Liver (tissue), 9 donors: ENCODE data around the gene TANGO6. TPM values are rescaled to one million over a fixed set of nuclear protein-coding genes. Genes with fewer than 3 reads are reported as not detected.

ENCODE experiments used
- DNase-seq: peaks from one replicate; pipeline ENCODE4 v3.0.0-alpha.2; 2017; ENCODE audit warnings: low spot score
- H3K27ac ChIP-seq, 2 donors: one replicate each; pipeline ENCODE4 v1.7.0; 2013; ENCODE audit warnings: inconsistent platforms in 2 of 2, low read length in 2 of 2, control low read depth in 1 of 2, low read depth in 1 of 2, mild to moderate bottlenecking in 1 of 2
- H3K27me3 ChIP-seq, 4 donors: one replicate each; pipeline versions ENCODE4 v1.6.1 to v1.7.0; 2013; ENCODE audit warnings: low read length in 3 of 4, inconsistent platforms in 1 of 4, mild to moderate bottlenecking in 1 of 4, moderate library complexity in 1 of 4; ENCODE audit not compliant: control insufficient read depth in 4 of 4, insufficient read depth in 4 of 4
- H3K36me3 ChIP-seq, 4 donors: one replicate each; pipeline versions ENCODE4 v1.6.1 to v1.7.0; 2013; ENCODE audit warnings: low read length in 3 of 4, mild to moderate bottlenecking in 3 of 4, low read depth in 1 of 4, moderate library complexity in 1 of 4; ENCODE audit not compliant: control insufficient read depth in 4 of 4, insufficient read depth in 3 of 4
- H3K4me1 ChIP-seq, 4 donors: one replicate each; pipeline versions ENCODE4 v1.6.1 to v1.7.0; 2013; ENCODE audit warnings: low read length in 3 of 4, mild to moderate bottlenecking in 3 of 4, moderate library complexity in 1 of 4; ENCODE audit not compliant: control insufficient read depth in 4 of 4, insufficient read depth in 4 of 4
- H3K4me3 ChIP-seq, 3 donors: one replicate each; pipeline versions ENCODE4 v1.6.1 to v1.7.0; 2013; ENCODE audit warnings: low read length in 3 of 3, control low read depth in 1 of 3, low read depth in 1 of 3, mild to moderate bottlenecking in 1 of 3
- H3K9ac ChIP-seq, 2 donors: one replicate each; pipeline ENCODE4 v1.7.0; 2013; ENCODE audit warnings: low read length in 2 of 2, mild to moderate bottlenecking in 2 of 2, moderate library complexity in 2 of 2, control low read depth in 1 of 2, low read depth in 1 of 2
- H3K9me3 ChIP-seq, 4 donors: one replicate each; pipeline versions ENCODE4 v1.6.1 to v1.7.0; 2013; ENCODE audit warnings: low read length in 3 of 4; ENCODE audit not compliant: control insufficient read depth in 4 of 4
- ATF3 ChIP-seq: IDR thresholded peaks from 2 replicates; pipeline ENCODE4 v1.6.1; 2016; ENCODE audit warnings: antibody characterized with exemption
- EGR1 ChIP-seq, 2 donors: IDR thresholded peaks; 2 replicates each; pipeline ENCODE4 v1.6.1; 2016 to 2018; ENCODE audit warnings: antibody characterized with exemption in 2 of 2, low read depth in 2 of 2
- FOXA1 ChIP-seq: IDR thresholded peaks from 2 replicates; pipeline ENCODE4 v1.6.1; 2016; ENCODE audit warnings: antibody characterized with exemption
- FOXA2 ChIP-seq: IDR thresholded peaks from 2 replicates; pipeline ENCODE4 v1.6.1; 2016; ENCODE audit warnings: antibody characterized with exemption
- GABPA ChIP-seq, 2 donors: IDR thresholded peaks in 1 of 2; conservative IDR thresholded peaks in 1 of 2; 2 replicates each; pipeline ENCODE4 v1.6.1; 2016; ENCODE audit warnings: antibody characterized with exemption in 2 of 2, mild to moderate bottlenecking in 1 of 2, moderate library complexity in 1 of 2
- HNF4A ChIP-seq, 2 donors: conservative IDR thresholded peaks; 2 replicates each; pipeline ENCODE4 v1.6.1; 2016; ENCODE audit warnings: antibody characterized with exemption in 2 of 2, mild to moderate bottlenecking in 2 of 2
- HNF4G ChIP-seq: IDR thresholded peaks from 2 replicates; pipeline ENCODE4 v1.6.1; 2016; ENCODE audit warnings: antibody characterized with exemption
- JUND ChIP-seq, 2 donors: IDR thresholded peaks; 2 replicates each; pipeline ENCODE4 v1.6.1; 2016; ENCODE audit warnings: antibody characterized with exemption in 2 of 2
- MAX ChIP-seq: IDR thresholded peaks from 2 replicates; pipeline ENCODE4 v1.6.1; 2016; ENCODE audit warnings: antibody characterized with exemption
- NR2F2 ChIP-seq: IDR thresholded peaks from 2 replicates; pipeline ENCODE4 v1.6.1; 2016; ENCODE audit warnings: antibody characterized with exemption
- RAD21 ChIP-seq, 2 donors: IDR thresholded peaks; 2 replicates each; pipeline ENCODE4 v1.6.1; 2016; ENCODE audit warnings: antibody characterized with exemption in 2 of 2, mild to moderate bottlenecking in 2 of 2
- REST ChIP-seq: IDR thresholded peaks from 2 replicates; pipeline ENCODE4 v1.6.1; 2016; ENCODE audit warnings: antibody characterized with exemption, mild to moderate bottlenecking
- RXRA ChIP-seq, 2 donors: IDR thresholded peaks; 2 replicates each; pipeline ENCODE4 v1.6.1; 2017 to 2018; ENCODE audit warnings: antibody characterized with exemption in 2 of 2, mild to moderate bottlenecking in 1 of 2
- SP1 ChIP-seq: IDR thresholded peaks from 2 replicates; pipeline ENCODE4 v1.6.1; 2018; ENCODE audit warnings: antibody characterized with exemption, mild to moderate bottlenecking
- TAF1 ChIP-seq: conservative IDR thresholded peaks from 2 replicates; pipeline ENCODE4 v1.6.1; 2016; ENCODE audit warnings: antibody characterized with exemption, mild to moderate bottlenecking
- ZBTB33 ChIP-seq: IDR thresholded peaks from 2 replicates; pipeline ENCODE4 v1.6.1; 2016; ENCODE audit warnings: antibody characterized with exemption
- WGBS: extraction: QIAGEN DNeasy Blood & Tissue Kit; methylation state at CpG from one replicate; pipeline ENCODE4 v1.1.7; 2013; 5-methylcytosine and 5-hydroxymethylcytosine counted together
- polyA plus RNA-seq, 2 donors: library from polyadenylated mRNA; stranded (reverse) in 1 of 2; unstranded in 1 of 2; fragments of 200-250 nt in 1 of 2; fragments of >200 nt in 1 of 2; fragmentation: Nextera tagmentation in 1 of 2; extraction: Ambion mirVana in 1 of 2; gene quantifications; one replicate each; pipeline versions ENCODE4 v1.2.1 to v1.2.3, GENCODE V29; 2013 to 2015
- total RNA-seq, 2 donors: library from RNA; depleted of rRNA; stranded (reverse); fragments of >200 nt; gene quantifications; one replicate each; pipeline ENCODE4 v1.2.3, GENCODE V29; 2014
- donor health status: healthy.
- donor health status: healthy.
- donor health status: healthy.
- donor health status: healthy.
- donor health status: healthy.

Gene TANGO6
- total and polyA plus RNA-seq, 4 donors, result 6.8 to 40.6 (median 10.5) TPM

GRCh38 chr16:68873635-68874471 lies 30.5 kb downstream of the TANGO6 start:
- 46% methylated on average over 7 of the region's 7 CpGs for WGBS
- Histone ChIP-seq H3K9me3 (no peaks in the 10 kb centered on the region), H3K9ac (no peak overlapping the region), H3K27me3 (no peaks in the 10 kb centered on the region), H3K27ac (peak overlapping the region in 1 of 2 donors; percentile 3), H3K4me1 (peaks cover 2 to 10% (median 7%) of the 10 kb centered on the region in 4 donors), H3K4me3 (no peak overlapping the region), H3K36me3 (peaks cover 5 to 9% (median 6%) of the 10 kb centered on the region in 4 donors)
- TF ChIP-seq SP1 (peak; percentile 21), HNF4A (conservative IDR thresholded peaks at IDR 0.05) (peak; percentile 48 to 59), EGR1 (IDR thresholded peaks at IDR 0.05; ENCODE audit: low read depth in 2 of 2) (no peak), JUND (IDR thresholded peaks at IDR 0.05) (no peak), MAX (no peak)
- DNase-seq, result no peak

- Histone ChIP-seq H3K27me3 (no peaks in the 10 kb centered on the region), H3K27ac (no peak overlapping the region), H3K9me3 (no peaks in the 10 kb centered on the region), H3K9ac (no peak overlapping the region), H3K4me1 (peaks cover 2 to 10% (median 7%) of the 10 kb centered on the region in 4 donors), H3K36me3 (peaks cover 5 to 12% (median 8%) of the 10 kb centered on the region in 4 donors), H3K4me3 (no peak overlapping the region)
- TF ChIP-seq SP1, result no peak
- no peak for TF ChIP-seq GABPA (IDR thresholded peaks at IDR 0.05 in 1 of 2, conservative IDR thresholded peaks at IDR 0.05 in 1 of 2)
- no peak for TF ChIP-seq NR2F2
- TF ChIP-seq FOXA2, result no peak
- TF ChIP-seq HNF4A (conservative IDR thresholded peaks at IDR 0.05), result no peak
- no peak for TF ChIP-seq RXRA (IDR thresholded peaks at IDR 0.05)
- no peak for TF ChIP-seq ATF3
- TF ChIP-seq HNF4G, result no peak
- no peak for TF ChIP-seq JUND (IDR thresholded peaks at IDR 0.05)
- no peak for DNase-seq
- WGBS, result 92% methylated on average over 4 of the region's 4 CpGs
Observed at GRCh38 chr16:68875871-68876270, 32.5 kb downstream of the TANGO6 start.

GRCh38 chr16:68883685-68884084 lies 40.4 kb downstream of the TANGO6 start:
- 96% methylated on average over 6 of the region's 6 CpGs for WGBS
- H3K4me1 ChIP-seq, result peaks cover 0 to 10% (median 5%) of the 10 kb centered on the region in 4 donors
- no peak overlapping the region for H3K27ac ChIP-seq
- TF ChIP-seq TAF1 (no peak), EGR1 (IDR thresholded peaks at IDR 0.05; ENCODE audit: low read depth in 2 of 2) (no peak), ZBTB33 (no peak), RAD21 (IDR thresholded peaks at IDR 0.05) (no peak), REST (no peak), FOXA1 (no peak)
- H3K9me3 ChIP-seq, result no peaks in the 10 kb centered on the region
- no peaks in the 10 kb centered on the region for H3K27me3 ChIP-seq
- peaks cover 2 to 7% (median 4%) of the 10 kb centered on the region in 4 donors for H3K36me3 ChIP-seq
- H3K9ac ChIP-seq, result no peak overlapping the region
- H3K4me3 ChIP-seq, result no peak overlapping the region
- no peak for DNase-seq
